ENCODE measurements around the gene SNED1.

Gene SNED1

GRCh38 chr2:241074901-241075540 is 76.6 kb downstream of the SNED1 start (continued):
- TF ChIP-seq ZSCAN30 (tag by site-specific recombination; IDR thresholded peaks at IDR 0.05) (no peak), ZNF121 (tag by site-specific recombination; IDR thresholded peaks at IDR 0.05) (no peak), ZNF138 (tag by site-specific recombination; IDR thresholded peaks at IDR 0.05; ENCODE audit: borderline replicate concordance) (no peak), SCRT2 (tag by site-specific recombination; IDR thresholded peaks at IDR 0.05) (no peak), ZNF433 (tag by site-specific recombination; IDR thresholded peaks at IDR 0.05; ENCODE audit: low read depth) (no peak), ZNF133 (tag by site-specific recombination; IDR thresholded peaks at IDR 0.05) (no peak), ZBTB20 (tag by site-specific recombination; IDR thresholded peaks at IDR 0.05) (no peak), ZNF664 (tag by site-specific recombination; IDR thresholded peaks at IDR 0.05) (no peak)

- Histone ChIP-seq H3K4me3 (ENCODE audit: low read depth, low read length) (no peak overlapping the region), H3K27ac (ENCODE audit: extremely low read depth, low read depth, low read length) (no peak overlapping the region), H3K4me1 (ENCODE audit: control insufficient read depth, insufficient read depth, low read length) (no peaks in the 10 kb centered on the region), H3K36me3 (ENCODE audit: control insufficient read depth in 2 of 2, insufficient read depth in 1 of 2, low read length in 2 of 2) (peaks cover 2 to 6% of the 10 kb centered on the region in 2 experiments), H3K9me3 (ENCODE audit: control insufficient read depth, insufficient read depth, low read depth, low read length) (no peaks in the 10 kb centered on the region)
- TF ChIP-seq ZNF654 (tag by site-specific recombination; IDR thresholded peaks at IDR 0.05; ENCODE audit: low read depth) (no peak), ZFP37 (tag by site-specific recombination; IDR thresholded peaks at IDR 0.05) (no peak), KLF1 (tag by site-specific recombination; IDR thresholded peaks at IDR 0.05) (no peak), ZNF776 (tag by site-specific recombination; IDR thresholded peaks at IDR 0.05; ENCODE audit: borderline replicate concordance) (no peak), MYNN (tag by site-specific recombination; IDR thresholded peaks at IDR 0.05; ENCODE audit: borderline replicate concordance) (no peak), PATZ1 (tag by site-specific recombination; IDR thresholded peaks at IDR 0.05) (no peak), ZFP69B (tag by site-specific recombination; IDR thresholded peaks at IDR 0.05) (no peak), ZEB2 (tag by site-specific recombination; IDR thresholded peaks at IDR 0.05) (no peak), SP2 (tag by site-specific recombination; IDR thresholded peaks at IDR 0.05) (no peak), ZNF26 (tag by site-specific recombination; IDR thresholded peaks at IDR 0.05) (no peak), ZNF133 (tag by site-specific recombination; IDR thresholded peaks at IDR 0.05) (no peak), ZBTB11 (tag by site-specific recombination; conservative IDR thresholded peaks at IDR 0.05; ENCODE audit: low read depth) (no peak), ZXDB (tag by site-specific recombination; IDR thresholded peaks at IDR 0.05) (no peak), ZBTB26 (tag by site-specific recombination; optimal IDR thresholded peaks at IDR 0.05) (no peak), ZNF747 (tag by site-specific recombination; IDR thresholded peaks at IDR 0.05) (no peak), SCRT2 (tag by site-specific recombination; IDR thresholded peaks at IDR 0.05) (no peak), ZNF140 (tag by site-specific recombination; IDR thresholded peaks at IDR 0.05) (no peak), ZNF530 (tag by site-specific recombination; IDR thresholded peaks at IDR 0.05; ENCODE audit: low read depth) (no peak), ZNF645 (tag by site-specific recombination; IDR thresholded peaks at IDR 0.05) (no peak), ZFP41 (tag by site-specific recombination; IDR thresholded peaks at IDR 0.05; ENCODE audit: borderline replicate concordance) (no peak)
- ChIA-PET CTCF (interaction anchor here (0.6 kb wide), 1 partner anchor 559 kb away, joined by 3 read pairs; no protein-coding TSS in a partner anchor), POLR2A (no interaction called here)
These were observed 82.2 kb downstream of the SNED1 start for GRCh38 chr2:241080405-241081189.
